IMR-90 (cell line): ENCODE data around the gene OR9G1.

Experiments
- CTCF ChIP-seq: conservative IDR thresholded peaks from 2 replicates; pipeline ENCODE4 v1.5.1; 2012; ENCODE audit warnings: mild to moderate bottlenecking, low read depth, low read length, improper control_type of control experiment
- POLR2A ChIP-seq: IDR thresholded peaks from 2 replicates; pipeline ENCODE4 v1.6.1; 2012; ENCODE audit warnings: mild to moderate bottlenecking, low read depth, low read length
- RFX5 ChIP-seq: IDR thresholded peaks from 2 replicates; pipeline ENCODE4 v1.8.0; 2012; ENCODE audit warnings: low read depth, mild to moderate bottlenecking, low read length, moderate library complexity
- SMC3 ChIP-seq: fragments of 150-350 bp; IDR thresholded peaks from 2 replicates; pipeline ENCODE4 v1.6.1; 2016; ENCODE audit warnings: low read depth, mild to moderate bottlenecking, antibody characterized with exemption, low read length, moderate library complexity
- USF2 ChIP-seq: fragments of 150-350 bp; IDR thresholded peaks from 2 replicates; pipeline ENCODE4 v1.6.1; 2017; ENCODE audit warnings: mild to moderate bottlenecking, antibody characterized with exemption, low read length, low read depth

- TF ChIP-seq CTCF (no peak), SMC3 (no peak), POLR2A (no peak), USF2 (no peak), RFX5 (no peak)
Observed at GRCh38 chr11:56698795-56699194, at the start of gene OR9G1.
